GM19238 (cell line): ENCODE data around the gene MNT.

ENCODE experiments used
- DNase-seq: peaks from one replicate; pipeline ENCODE4 v3.0.0; 2011; ENCODE audit warnings: low spot score; ENCODE audit not compliant: insufficient read length

Gene MNT

GRCh38 chr17:2396568-2397246 lies 4.2 kb downstream of the MNT start:
- peak; percentile 45 for DNase-seq

GRCh38 chr17:2396192-2396567 lies 4.7 kb downstream of the MNT start:
- no peak for DNase-seq

- DNase-seq = no peak
Measured at GRCh38 chr17:2395258-2396181, 5.3 kb downstream of the MNT start.

- DNase-seq = no peak
Measured at GRCh38 chr17:2394775-2395201, 6.1 kb downstream of the MNT start.

GRCh38 chr17:2393954-2394749 lies 6.7 kb downstream of the MNT start:
- DNase-seq = no peak

- peak; percentile 97 for DNase-seq
Measured at GRCh38 chr17:2393174-2393953, 7.5 kb downstream of the MNT start.

GRCh38 chr17:2392252-2393173 lies 8.3 kb downstream of the MNT start:
- peak; percentile 96 for DNase-seq

- no peak for DNase-seq
Measured at GRCh38 chr17:2391597-2392251, 9.1 kb downstream of the MNT start.

- no peak for DNase-seq
Measured at GRCh38 chr17:2390199-2390836, 10.5 kb downstream of the MNT start.

GRCh38 chr17:2388683-2389055 lies 12.2 kb downstream of the MNT start:
- DNase-seq = no peak

- no peak for DNase-seq
Measured at GRCh38 chr17:2388020-2388682, 12.7 kb downstream of the MNT start.

GRCh38 chr17:2387086-2388019 lies 13.5 kb downstream of the MNT start:
- DNase-seq = no peak

- no peak for DNase-seq
Measured at GRCh38 chr17:2386400-2387085, 14.3 kb downstream of the MNT start.

GRCh38 chr17:2385240-2386210 lies 15.3 kb downstream of the MNT start:
- DNase-seq = no peak

GRCh38 chr17:2384439-2385127 lies 16.3 kb downstream of the MNT start:
- DNase-seq = no peak
